GM18499 (cell line): ENCODE data around the gene CELSR1.

Source experiments
- ATAC-seq: cut with Tn5 transposase; IDR thresholded peaks from one replicate; pipeline ENCODE4 v1.9.1; 2021; ENCODE audit warnings: moderate number of reproducible peaks; ENCODE audit not compliant: insufficient read depth, unreplicated experiment

Gene CELSR1

DNA sequence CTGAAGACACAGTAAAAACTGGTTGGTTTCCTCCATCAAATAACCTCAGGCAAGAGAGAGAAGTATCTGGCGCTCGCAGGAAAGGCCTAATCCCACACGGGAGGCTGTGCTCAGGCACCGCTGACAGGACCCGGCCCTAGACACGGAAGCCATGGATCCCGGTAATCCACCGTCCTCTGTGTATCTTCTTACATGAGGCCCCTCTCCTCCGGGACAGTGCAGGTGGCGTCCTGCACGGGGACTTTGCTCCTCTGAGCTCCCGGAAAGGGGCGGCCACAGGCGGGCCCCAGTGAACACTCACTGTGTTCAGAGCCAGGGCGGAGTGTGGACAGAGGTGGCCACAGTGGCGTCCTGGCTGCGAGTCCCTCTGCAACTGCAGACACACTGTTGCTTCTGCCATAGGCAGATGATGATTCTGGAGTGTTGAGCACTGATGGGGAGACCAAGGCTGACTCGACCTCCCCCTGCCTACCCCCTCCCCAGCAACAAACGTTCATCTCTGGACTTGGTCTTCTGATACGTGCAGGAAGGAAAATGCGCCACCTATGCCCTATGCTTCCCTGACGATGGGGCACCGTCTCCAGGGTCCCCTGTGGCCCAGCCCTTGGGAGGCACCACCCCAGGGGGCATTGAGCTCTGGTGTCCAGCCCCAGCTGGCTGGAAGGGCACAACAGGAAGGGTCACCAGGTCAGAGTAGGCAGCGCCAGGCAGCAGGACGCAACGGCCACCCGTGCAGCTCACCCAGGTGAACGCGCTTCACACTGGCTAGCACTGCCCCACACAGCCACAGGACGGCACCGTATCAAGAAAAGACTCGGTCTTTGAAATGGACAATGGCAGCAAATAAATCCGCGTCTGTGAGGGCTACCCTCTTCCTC lies 106.2 kb downstream of the CELSR1 start:
- ATAC-seq, result no peak

DNA sequence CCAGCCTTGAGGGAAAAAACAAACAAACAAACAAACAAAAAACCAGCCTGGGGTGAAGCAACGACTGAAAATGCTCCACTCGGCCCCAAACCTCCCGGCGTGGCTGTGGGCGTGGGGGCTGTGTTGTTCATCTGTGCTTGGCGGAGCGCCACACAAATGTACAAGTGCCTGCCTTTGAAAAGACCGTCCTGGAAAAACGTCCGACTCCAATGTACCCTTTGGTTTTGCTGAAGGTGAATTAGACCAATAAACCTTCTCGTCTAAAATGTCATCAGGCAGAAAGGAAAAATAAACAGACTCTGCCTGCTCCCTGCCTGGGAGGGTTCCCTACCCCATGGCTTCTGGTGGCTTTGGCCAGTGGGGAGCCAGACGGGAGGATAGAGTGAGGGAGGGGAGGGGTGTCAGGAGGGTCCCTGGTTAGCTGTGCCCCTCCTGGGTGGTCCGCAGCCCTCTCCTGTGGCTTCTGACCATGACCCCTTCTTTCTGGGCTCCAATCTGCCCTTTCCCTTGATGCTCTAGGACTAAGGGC lies 108.0 kb downstream of the CELSR1 start:
- no peak for ATAC-seq

DNA sequence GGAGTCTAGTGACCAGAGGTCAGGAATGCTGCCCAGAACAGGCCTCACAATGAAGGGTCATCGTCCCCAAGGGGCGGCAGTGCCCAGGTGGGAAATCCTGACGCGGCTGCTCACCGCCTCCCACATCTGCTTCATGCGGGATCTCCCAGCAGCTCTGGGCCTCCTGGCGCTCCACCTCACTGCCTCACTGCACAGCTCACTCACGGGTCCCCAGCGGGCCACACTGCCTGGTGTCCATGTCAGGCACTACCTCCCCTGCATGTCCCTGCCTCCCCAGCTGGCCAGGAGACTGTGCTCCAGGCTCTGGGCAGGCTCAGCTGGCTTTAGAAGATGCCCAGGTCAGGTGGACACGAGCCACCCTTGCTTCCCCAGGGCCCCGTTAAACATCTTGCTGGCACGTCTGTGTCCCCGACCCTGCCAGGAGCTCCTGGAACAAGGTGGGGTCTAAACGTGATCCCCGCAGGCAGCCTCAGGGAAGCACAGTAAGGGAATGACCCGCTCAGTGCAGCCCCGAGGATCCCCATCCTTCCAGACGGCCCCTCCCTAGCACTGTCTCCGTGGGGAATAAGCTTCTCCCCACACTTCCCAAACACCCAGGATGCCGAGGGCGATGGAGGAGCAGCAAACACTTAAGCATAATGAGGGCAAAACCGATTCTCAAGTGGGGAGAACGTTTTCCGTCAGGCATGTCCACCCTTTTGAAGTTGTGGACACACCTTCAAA lies 108.7 kb downstream of the CELSR1 start:
- ATAC-seq, result no peak

DNA sequence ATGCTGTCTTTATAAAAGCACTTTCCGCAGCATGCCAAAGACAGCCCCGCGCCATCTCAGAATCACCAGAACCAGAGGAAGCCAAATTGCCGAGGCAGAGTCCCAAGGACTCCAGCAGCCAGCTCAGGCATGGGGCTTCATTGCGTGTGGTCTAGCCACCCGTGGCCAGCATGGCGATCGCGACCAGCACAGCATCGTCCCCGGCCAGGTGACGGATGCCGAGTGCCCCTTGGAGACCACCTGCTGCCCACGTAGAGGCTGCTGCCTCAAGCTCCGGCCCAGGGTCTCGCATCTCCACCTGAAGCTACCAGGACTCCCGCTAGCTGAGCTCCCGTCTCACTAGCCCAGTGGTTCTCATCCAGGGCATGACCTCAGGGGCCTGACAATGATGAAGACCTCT lies 109.2 kb downstream of the CELSR1 start:
- no peak for ATAC-seq

DNA sequence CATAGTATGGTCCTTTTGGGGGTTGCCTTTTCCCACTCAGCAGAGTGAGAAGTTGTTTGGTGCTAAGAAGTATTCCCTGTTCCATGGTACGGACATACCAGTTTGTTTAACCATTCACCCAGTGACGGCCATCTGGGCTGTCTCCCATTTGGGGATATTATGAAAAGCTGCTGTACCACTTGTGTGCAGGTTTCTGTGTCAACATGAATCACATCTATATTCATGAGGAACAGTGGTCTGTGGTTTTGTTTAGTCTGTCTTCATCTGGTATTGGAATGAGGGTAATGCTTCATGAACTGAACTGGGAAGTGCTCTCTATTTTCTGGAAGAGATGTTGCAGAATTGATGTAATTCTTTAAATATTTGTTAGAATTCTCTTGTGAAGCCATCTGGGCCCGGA lies 112.4 kb downstream of the CELSR1 start:
- ATAC-seq, result no peak

DNA sequence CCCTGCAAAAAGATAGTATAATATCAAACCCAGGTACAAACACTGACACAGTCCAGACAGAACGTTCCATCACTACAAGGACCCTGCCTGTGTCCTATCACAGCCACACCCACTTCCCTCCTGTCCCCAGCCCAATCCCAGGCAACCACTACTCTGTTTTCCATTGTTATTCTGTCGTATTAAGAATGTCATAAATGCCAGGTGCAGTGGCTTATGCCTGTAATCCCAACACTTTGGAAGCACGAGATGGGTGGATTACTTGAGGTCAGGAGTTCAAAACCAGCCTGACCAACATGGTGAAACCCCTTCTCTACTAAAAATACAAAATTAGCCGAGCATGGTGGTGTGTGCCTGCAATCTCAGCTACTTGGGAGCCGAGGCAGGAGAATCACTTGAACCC lies 112.9 kb downstream of the CELSR1 start:
- no peak for ATAC-seq

DNA sequence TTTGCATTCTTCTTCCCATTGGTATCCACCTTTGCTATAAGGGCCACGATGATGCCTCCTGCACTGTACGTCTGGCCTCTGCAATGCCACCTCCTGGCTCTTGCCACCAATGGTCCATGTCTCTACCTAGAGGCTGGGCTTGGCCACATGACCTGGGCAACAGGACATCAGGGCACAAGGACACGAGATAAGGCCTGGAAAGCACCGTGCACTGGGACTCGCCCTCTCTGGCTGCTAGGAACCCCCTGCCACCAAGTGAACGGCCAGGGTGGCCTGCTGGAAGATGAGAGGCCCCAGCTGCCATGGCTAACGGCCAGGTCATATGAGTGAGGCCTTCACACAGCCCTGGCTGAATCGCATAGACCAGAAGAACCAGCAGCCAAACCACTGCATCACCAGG lies 114.5 kb downstream of the CELSR1 start:
- ATAC-seq, result no peak

DNA sequence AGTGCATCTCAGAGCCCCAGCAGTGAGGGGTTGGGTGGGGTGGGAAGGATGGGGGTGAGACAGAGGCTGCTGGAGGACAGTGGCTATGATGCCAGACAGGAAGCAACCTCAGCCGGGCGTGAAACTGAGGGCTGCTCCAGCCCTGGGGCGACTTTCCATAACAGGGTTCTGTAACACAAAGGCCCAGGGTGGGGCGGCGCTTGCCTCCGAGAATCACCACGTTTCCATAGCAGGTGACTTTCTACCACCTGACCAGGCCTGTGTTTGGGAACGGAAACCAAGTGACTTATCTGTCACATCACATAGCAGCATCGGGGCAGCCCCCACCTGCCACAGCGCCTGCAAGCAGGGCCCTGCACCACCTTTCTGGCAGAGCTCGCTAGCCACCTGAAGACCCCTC lies 116.2 kb downstream of the CELSR1 start:
- no peak for ATAC-seq

DNA sequence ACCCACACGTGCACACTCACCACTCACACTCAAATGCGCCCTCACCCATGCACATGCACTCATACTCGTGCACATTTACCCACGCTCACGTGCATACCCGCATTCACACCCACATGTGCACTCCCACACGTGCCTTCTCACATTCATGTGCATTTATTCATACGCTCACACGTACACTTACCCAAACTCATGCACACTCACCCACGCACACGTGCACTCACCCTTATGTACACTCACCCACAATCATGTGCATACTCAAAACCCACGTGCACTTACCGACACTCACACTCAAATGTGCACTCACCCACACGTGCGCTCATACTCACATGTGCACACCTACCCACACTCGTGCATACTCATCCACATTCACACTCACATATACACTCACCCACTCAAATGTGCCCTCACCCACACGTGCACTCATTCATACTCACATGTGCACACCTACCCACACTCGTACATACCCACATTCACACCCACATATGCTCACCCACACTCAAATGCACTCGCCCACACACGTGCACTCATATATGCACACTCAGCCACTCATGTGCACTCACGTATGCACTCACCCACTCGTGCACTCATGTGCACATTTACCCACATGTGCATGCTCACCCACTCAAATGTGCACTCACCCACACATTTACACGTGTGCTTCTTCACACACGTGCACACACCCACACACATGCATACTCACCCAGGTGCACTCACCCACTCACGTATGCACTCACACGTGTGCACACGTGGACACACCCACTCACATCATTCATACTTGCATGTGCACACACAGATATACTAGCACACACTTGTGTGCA lies 117.5 kb downstream of the CELSR1 start:
- no peak for ATAC-seq

DNA sequence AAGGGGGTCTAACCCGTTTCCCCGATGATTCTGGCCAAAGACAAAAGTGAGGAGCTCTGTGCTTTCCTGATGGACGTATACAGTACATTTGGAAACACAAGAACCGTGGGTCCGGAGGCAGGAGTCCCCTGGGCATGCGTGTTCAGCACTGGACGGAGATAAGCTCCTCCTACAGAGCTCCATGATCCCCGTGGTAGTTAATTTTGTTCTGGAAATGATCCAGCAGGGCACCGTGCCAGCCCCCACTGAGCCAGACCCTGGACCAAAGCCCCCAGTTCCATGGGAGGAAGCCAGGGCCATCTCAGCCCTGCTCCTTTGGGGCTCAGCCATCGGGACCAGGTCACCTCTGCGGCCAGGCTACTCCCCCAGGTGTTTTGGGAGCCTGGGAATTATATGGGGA lies 118.6 kb downstream of the CELSR1 start:
- no peak for ATAC-seq

DNA sequence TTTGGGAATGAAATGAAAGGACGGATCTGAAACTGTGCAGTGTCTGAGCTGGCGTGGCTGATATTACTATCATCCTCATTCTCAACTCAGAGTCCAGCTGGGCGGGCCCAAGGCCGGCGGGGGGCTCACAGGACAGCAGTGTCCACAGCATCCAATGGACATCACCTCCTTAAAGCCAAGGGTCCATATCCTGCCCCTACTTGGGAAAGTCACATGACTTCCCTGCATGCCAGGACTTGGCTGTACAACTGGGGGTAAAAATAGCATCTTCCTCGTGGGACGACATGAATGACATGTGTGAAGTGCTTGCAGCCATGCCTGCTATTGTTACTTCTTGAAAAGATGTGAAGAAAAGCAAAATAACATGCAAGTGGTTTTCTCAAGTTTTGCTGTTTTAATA lies 119.7 kb downstream of the CELSR1 start:
- ATAC-seq, result no peak

DNA sequence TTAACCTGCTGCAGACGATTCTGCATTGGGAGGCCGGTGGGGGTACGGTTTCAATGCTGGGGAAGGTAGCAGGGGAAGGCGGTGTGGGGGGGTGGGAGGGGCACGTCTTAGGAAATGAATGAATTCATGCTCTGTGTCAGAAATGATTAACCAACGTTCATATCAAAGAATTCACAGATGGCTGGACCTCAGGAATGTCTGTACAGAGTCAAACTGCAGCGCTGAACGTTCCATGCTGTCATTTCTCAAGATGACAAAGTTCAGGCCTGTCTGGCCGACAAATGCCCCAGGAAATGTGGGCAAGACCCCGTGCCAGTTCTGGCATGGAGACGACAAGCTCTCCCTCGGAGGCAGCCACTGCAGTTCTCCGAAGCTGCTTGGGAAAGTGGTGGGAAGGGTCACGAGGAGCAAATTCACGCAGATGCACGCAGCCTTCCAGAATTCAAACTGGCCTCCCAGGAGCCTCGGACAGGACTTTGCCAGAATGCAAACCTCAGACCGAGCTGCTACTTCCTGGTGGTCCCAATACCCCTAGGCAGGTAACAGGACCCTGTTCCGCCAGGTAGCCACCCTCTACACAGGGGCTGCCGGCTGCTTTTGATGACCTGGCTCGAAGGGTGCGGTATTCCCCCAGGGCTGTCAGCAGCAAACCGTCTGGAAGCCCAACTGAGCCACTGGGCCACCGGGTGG lies 120.4 kb downstream of the CELSR1 start:
- no peak for ATAC-seq

DNA sequence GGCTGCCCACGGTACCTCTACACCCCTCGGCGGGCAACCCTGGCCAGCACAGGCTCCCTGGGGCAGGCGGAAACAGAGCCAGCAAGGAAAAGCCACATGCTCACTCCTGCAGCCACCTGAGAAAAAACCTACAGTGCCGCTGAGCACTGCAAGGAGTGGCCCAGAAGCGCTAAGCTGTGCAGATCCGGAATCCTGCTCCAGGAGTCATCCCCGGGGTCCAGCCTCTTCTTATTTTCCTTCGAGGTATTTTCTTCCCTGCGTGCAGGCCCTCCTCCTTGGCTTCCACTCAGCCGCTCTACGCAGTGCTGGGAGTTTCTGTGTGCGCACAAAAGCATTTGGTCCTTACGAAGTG lies 120.9 kb downstream of the CELSR1 start:
- ATAC-seq, result no peak

DNA sequence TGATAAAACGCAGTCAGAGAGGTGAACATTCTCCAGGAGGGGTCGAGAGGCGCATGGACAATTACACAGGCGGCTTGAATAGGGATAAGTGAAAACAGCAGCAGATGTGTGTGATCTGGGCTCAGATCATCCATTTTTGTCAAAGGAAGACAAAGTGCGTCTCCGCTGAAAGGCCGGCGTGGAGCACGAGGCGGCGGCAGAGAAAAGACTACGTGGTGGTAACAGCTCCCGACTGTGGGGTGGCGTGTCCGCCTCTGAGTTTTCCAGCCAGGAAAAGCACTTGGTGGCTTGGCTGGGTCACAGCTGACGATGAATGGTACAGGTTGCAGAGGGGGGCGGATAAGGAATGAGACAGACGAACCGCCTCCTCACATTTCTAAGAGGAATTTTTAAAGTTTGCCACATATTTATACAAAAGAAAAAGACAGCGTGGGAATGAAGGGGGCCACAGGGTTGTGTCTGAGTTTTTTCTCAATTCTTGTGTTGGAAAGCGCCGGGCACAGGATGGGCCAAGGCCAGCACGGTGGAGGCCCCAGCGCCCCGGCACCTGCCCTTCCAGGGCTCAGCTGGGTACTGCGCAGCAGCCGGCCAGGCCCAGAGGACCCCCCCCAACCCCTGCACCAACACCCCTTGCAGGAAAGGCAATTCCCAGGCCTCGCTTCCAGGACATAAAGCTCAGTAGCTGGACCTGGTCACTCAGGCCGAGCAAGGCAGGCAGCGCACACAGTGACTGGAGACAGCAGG lies 121.5 kb downstream of the CELSR1 start:
- ATAC-seq, result no peak

DNA sequence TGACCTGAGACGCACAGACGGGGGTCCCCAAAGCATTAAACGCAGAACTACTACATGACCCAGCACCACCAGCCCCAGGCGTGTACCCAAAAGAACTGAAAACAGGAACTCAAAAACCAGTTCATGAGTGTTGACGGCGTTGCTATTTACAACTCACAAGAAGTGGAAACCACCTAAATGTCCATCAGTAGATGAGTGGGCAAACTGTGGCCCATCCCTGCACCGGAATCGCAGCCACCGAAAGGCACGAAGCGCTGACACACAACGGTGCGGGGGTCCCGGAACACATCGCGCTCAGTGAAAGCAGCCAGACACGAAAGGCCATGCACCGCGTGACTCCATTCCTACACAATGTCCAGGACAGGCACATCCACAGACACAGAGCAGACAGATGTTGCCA lies 122.7 kb downstream of the CELSR1 start:
- no peak for ATAC-seq

DNA sequence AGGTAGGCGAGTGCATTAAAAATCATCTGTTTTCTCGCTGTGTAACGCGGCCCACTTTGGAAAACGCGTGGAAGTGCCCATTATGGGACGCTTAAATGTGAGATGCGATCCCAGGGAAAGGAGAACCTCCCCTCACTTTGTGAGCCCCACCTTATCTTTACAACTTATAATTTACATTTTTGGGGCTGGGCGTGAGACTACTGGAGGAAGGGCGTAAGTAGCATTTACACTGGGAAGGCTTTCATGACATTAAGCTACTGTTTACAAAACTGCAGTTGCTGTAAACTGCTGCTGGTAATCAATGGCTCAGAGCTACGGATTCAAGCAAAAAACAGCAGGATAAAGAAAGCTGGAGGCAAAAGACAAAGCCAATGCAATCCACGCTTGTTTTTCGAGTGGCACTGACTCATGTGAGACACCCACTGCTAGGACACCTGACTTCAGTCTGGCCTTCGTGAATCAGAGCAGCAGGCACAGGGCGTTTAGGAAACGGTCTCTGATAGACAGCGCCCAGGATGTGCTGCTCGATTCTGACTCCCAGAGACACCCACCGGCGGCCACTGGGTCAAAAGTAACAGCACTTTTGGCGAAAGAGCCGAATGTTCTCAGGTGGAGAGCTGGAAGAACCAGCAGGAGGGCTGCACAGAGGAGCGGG lies 123.6 kb downstream of the CELSR1 start:
- no peak for ATAC-seq

DNA sequence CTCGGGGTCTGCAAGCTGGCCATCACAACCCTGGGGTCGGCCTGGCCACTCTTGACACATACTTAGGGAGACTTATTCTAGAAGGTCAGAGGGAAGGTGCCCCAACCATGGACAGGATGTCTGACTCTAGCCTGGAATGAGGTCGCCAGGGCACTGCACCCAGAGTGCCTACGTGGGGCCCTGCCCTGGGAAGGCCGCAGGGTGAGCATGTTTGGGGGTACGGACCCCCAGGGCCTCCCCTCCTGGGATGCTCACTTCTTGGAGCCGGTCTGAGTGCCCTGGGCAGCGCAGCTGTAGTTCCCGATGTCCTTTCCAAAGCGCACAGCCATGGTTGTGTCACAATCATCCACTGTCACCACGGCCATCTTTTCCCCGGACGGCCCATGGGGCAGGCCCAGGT lies 126.1 kb downstream of the CELSR1 start:
- no peak for ATAC-seq

DNA sequence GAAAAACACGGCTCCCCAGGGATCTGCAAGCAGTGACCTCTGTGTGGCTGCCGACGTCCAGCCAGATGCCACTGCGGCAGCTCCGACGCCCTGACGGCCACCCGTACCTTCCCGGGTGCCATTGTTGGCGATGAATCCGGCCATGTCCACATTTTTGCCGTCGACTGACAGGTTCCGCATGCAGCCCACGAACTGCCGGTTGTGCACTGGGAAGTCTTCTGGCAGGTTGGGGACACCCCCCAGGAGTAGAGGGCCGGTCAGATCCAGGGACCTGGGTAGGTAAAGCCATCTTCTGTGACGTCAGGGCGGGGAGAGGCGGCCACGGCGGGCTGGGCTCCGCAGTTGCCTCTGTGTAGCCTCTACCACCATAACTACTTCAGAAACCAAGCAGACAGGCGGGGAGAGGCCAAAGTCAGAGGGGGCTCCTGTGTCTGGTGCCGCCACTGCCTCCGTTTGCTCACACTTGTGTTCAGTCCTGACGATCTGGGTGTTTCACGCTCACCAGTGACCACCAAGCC lies 127.1 kb downstream of the CELSR1 start:
- ATAC-seq, result no peak
